Esophagus muscularis mucosa (tissue), 4 donors: ENCODE measurements around the gene GLT8D2. TPM values are rescaled to one million over a fixed set of nuclear protein-coding genes. Genes with fewer than 3 reads are reported as not detected.

Source experiments
- DNase-seq: peaks from one replicate; pipeline ENCODE4 v3.0.0-alpha.2; 2017; ENCODE audit errors: extremely low spot score
- H3K27ac ChIP-seq, 4 donors: fragments of 200-600 bp; sonication (generic); replicated peaks in 1 of 4; 1 replicate in 3 of 4; 2 replicates in 1 of 4; pipeline ENCODE4 v1.5.1; 2016 to 2019; ENCODE audit warnings: mild to moderate bottlenecking in 1 of 4
- H3K27me3 ChIP-seq, 4 donors: fragments of 200-600 bp; sonication (generic); one replicate each; pipeline versions ENCODE4 v1.5.1 to v1.6.0; 2016 to 2019
- H3K36me3 ChIP-seq, 4 donors: fragments of 200-600 bp; sonication (generic); one replicate each; pipeline ENCODE4 v1.5.1; 2016 to 2019
- H3K4me1 ChIP-seq, 4 donors: fragments of 200-600 bp; sonication (generic); one replicate each; pipeline ENCODE4 v1.5.1; 2016 to 2019
- H3K4me3 ChIP-seq, 4 donors: fragments of 200-600 bp; sonication (generic); 1 replicate in 2 of 4; 2 replicates in 2 of 4; pipeline ENCODE4 v1.5.1; 2016 to 2019; ENCODE audit warnings: mild to moderate bottlenecking in 4 of 4, moderate library complexity in 1 of 4
- H3K9me3 ChIP-seq, 4 donors: fragments of 200-600 bp; sonication (generic); 1 replicate in 3 of 4; 2 replicates in 1 of 4; pipeline ENCODE4 v1.5.1; 2016 to 2019
- EP300 ChIP-seq: sonication (generic); formaldehyde crosslinking; IDR thresholded peaks from one replicate; pipeline ENCODE4 v1.6.1; 2017; ENCODE audit warnings: antibody characterized with exemption
- POLR2A ChIP-seq: fragments of 450-650 bp; IDR thresholded peaks from one replicate; pipeline ENCODE4 v1.6.1; 2017; ENCODE audit warnings: antibody characterized with exemption, moderate library complexity, mild to moderate bottlenecking, low read depth
- POLR2AphosphoS5 ChIP-seq, 2 donors: sonication (generic); formaldehyde crosslinking; IDR thresholded peaks; one replicate each; pipeline ENCODE4 v1.6.1; 2017; ENCODE audit warnings: antibody characterized with exemption in 2 of 2
- WGBS: methylation state at CpG from one replicate; pipeline ENCODE4 v1.1.5; 2018; 5-methylcytosine and 5-hydroxymethylcytosine counted together
- intact Hi-C: fragments of 100-400 bp; cut with DNase I; formaldehyde crosslinking; loops from one replicate; pipeline ENCODE4 v1.15.1; 2023
- total RNA-seq, 4 donors: library from RNA; depleted of rRNA; stranded (reverse); fragments of >200 nt; gene quantifications; one replicate each; pipeline versions ENCODE4 v1.1.0 to v1.2.1, GENCODE V29; 2016
- TF ChIP-seq, protein P1 (sequence below), 3 experiments: fragments of 200-600 bp in 2 of 3; fragments of 450-650 bp in 1 of 3; sonication (generic) in 2 of 3; IDR thresholded peaks; one replicate each; pipeline ENCODE4 v1.5.1; 2017 to 2019; ENCODE audit warnings: antibody characterized with exemption in 3 of 3, mild to moderate bottlenecking in 2 of 3, moderate library complexity in 1 of 3

The GLT8D2 gene
- total RNA-seq, 4 donors from 2014 or later: 7.1 to 13.6 (median 11.0) TPM

DNA sequence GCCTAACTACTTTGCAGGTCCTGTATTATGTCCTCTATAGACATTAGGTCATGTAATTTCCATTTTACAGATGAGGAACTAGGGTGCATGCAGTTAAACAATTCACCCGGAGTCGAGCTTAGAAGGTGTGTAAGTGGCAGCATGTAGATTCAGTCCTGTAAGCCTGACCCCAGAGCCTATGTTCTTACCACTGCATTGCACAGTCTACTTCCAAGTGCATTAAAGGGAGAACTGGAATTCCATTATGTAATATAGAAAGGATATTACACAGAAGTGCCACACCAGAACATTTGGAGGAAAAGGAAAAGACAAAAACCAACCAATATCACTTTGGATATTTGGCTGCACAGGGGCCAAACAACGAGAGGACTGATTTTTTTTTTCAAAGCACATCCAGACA lies 1.2 kb downstream of the GLT8D2 start:
- TF ChIP-seq EP300: no peak
- no peak for TF ChIP-seq POLR2A
- TF ChIP-seq POLR2AphosphoS5 (IDR thresholded peaks at IDR 0.05): no peak
- TF ChIP-seq, protein P1, sequence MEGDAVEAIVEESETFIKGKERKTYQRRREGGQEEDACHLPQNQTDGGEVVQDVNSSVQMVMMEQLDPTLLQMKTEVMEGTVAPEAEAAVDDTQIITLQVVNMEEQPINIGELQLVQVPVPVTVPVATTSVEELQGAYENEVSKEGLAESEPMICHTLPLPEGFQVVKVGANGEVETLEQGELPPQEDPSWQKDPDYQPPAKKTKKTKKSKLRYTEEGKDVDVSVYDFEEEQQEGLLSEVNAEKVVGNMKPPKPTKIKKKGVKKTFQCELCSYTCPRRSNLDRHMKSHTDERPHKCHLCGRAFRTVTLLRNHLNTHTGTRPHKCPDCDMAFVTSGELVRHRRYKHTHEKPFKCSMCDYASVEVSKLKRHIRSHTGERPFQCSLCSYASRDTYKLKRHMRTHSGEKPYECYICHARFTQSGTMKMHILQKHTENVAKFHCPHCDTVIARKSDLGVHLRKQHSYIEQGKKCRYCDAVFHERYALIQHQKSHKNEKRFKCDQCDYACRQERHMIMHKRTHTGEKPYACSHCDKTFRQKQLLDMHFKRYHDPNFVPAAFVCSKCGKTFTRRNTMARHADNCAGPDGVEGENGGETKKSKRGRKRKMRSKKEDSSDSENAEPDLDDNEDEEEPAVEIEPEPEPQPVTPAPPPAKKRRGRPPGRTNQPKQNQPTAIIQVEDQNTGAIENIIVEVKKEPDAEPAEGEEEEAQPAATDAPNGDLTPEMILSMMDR (IDR thresholded peaks at IDR 0.05): no peak
- intact Hi-C loops: no loop called here

DNA sequence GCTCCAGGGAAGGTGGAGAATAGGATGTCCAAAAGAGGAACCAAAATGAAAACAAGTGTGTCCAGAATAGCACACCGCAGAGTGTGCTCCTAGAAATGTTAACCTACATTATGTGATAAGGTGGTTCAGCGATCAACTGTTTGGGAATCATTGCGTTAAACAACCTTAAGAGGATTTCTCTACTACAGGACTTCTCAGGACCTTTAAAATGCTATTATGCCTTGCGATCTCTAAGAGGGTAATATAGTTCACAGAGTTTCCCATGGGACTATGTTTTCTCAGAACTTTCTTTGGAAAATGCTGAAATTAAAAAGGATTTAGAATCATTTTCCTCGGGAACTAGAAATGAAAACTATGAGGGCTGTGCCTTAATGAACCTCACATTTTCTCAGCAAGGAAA lies 1.8 kb downstream of the GLT8D2 start:
- DNase-seq: no peak
- 69% methylated on average over 5 of the region's 5 CpGs for WGBS
- TF ChIP-seq POLR2AphosphoS5 (IDR thresholded peaks at IDR 0.05) (no peak), POLR2A (no peak), EP300 (no peak)
- TF ChIP-seq, protein P1 (IDR thresholded peaks at IDR 0.05): no peak
- Histone ChIP-seq H3K9me3 (no peaks in the 10 kb centered on the region), H3K36me3 (no peaks in the 10 kb centered on the region), H3K27ac (peak overlapping the region in 1 of 4 donors; percentile 73), H3K4me1 (peaks cover 29 to 64% (median 53%) of the 10 kb centered on the region in 4 donors), H3K27me3 (no peaks in the 10 kb centered on the region), H3K4me3 (peak overlapping the region in 2 of 4 donors; percentile 2 to 56)
- intact Hi-C loops: no loop called here

More for the DNA sequence above, 1.2 kb downstream of the GLT8D2 start:
- DNase-seq: no peak
- H3K9me3 ChIP-seq: no peaks in the 10 kb centered on the region
- H3K27ac ChIP-seq: peak overlapping the region in 3 of 4 donors; percentile 73 to 84 (median 77)
- 54% methylated on average over 3 of the region's 3 CpGs for WGBS
- H3K4me1 ChIP-seq: peaks cover 29 to 64% (median 53%) of the 10 kb centered on the region in 4 donors
- H3K36me3 ChIP-seq: no peaks in the 10 kb centered on the region
- no peaks in the 10 kb centered on the region for H3K27me3 ChIP-seq
- H3K4me3 ChIP-seq: peak overlapping the region; percentile 50 to 72 (median 56)

DNA sequence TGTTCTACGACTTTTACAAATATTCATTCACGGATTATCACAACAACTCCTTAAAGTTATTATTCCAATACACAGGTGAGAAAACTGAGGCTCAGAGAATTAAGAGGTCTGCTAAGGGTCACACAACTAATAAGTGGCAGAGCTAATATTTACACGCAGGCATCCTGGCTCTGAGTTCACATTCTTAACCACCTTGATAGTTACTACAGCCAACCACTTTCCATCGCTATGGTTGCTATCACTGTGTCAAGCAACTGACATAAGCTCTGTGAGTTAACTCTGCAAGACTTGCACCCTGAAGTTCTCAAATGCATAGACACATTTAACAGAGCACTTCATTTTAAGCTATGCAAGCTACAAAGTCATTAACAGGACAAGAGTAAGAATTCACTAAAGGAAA lies 3.7 kb downstream of the GLT8D2 start:
- Histone ChIP-seq H3K9me3 (no peaks in the 10 kb centered on the region), H3K4me3 (no peak overlapping the region), H3K27me3 (no peaks in the 10 kb centered on the region), H3K27ac (peak overlapping the region in 2 of 4 donors; percentile 56 to 69), H3K4me1 (peaks cover 29 to 64% (median 53%) of the 10 kb centered on the region in 4 donors), H3K36me3 (no peaks in the 10 kb centered on the region)
- TF ChIP-seq POLR2A: no peak
- no peak for TF ChIP-seq POLR2AphosphoS5 (IDR thresholded peaks at IDR 0.05)
- TF ChIP-seq, protein P1 (IDR thresholded peaks at IDR 0.05): no peak
- no peak for TF ChIP-seq EP300
- intact Hi-C loops: no loop called here
- no peak for DNase-seq
- 94% methylated on average over 4 of the region's 4 CpGs for WGBS

DNA sequence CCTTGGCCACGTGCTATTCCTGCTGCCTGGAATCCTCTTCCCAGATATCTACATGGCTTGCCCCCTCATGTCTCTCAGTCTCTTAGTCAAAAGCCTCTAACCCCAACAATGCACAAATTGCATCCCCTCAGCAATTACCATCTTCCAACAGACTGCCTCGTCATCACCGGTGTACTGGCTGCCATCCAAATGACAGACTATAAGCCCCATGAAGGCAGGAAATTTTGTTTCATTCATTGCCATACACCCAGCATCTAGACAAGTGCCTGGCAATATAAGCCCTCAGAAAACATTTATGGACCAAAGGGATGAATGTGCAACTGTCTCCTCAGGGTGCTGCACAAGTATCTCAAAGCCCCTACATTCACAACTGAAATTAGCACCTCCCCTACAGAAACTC lies 5.8 kb downstream of the GLT8D2 start:
- 92% methylated on average over 3 of the region's 3 CpGs for WGBS
- intact Hi-C loops: no loop called here

More for the DNA sequence above, 5.8 kb downstream of the GLT8D2 start:
- Histone ChIP-seq H3K4me1 (peaks cover 17 to 45% (median 38%) of the 10 kb centered on the region in 4 donors), H3K4me3 (no peak overlapping the region), H3K27ac (no peak overlapping the region), H3K36me3 (no peaks in the 10 kb centered on the region), H3K9me3 (no peaks in the 10 kb centered on the region), H3K27me3 (no peaks in the 10 kb centered on the region)
- TF ChIP-seq POLR2AphosphoS5 (IDR thresholded peaks at IDR 0.05) (no peak), POLR2A (no peak), EP300 (no peak)
- TF ChIP-seq, protein P1 (IDR thresholded peaks at IDR 0.05): no peak
- DNase-seq: no peak
